Esophagus squamous epithelium (tissue), 4 donors: Measurements from ENCODE around the gene CBR1.

Experiments used
- CTCF ChIP-seq, 6 experiments: fragments of 450-650 bp in 4 of 6; fragments of 200-600 bp in 2 of 6; sonication (generic) in 2 of 6; IDR thresholded peaks; one replicate each; pipeline ENCODE4 v1.5.1; 2016 to 2019; ENCODE audit warnings: antibody characterized with exemption in 6 of 6, mild to moderate bottlenecking in 4 of 6, moderate library complexity in 4 of 6
- POLR2A ChIP-seq, 4 donors: fragments of 450-650 bp; IDR thresholded peaks; one replicate each; pipeline ENCODE4 v1.6.1; 2017; ENCODE audit warnings: antibody characterized with exemption in 4 of 4, mild to moderate bottlenecking in 4 of 4, moderate library complexity in 3 of 4

DNA sequence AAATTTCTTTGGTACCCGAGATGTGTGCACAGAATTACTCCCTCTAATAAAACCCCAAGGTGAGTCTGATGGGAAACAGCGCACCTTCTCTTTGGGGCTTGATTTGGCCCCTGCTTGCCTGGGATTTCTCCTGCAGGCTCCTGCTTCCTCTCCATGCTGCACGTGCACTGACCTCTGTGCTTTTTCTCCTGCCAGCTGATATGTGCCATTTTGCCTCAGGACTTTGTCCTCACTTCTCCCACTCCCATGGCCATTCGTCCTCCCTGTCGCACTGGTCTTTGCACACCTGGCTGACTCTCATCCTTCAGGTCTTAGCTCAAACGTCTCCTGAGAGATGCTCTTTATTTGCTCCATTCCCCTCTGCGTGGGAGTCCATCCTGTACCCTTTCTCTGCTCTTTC lies 1.2 kb downstream of the CBR1 start:
- TF ChIP-seq CTCF (IDR thresholded peaks at IDR 0.05), result no peak
- TF ChIP-seq POLR2A (IDR thresholded peaks at IDR 0.05), result no peak
